Nucleus accumbens (tissue), 56 donors: ENCODE results near the gene NUP50.
"Not testable (repeated sequence)": the region's sequence is repeated elsewhere in the genome, so short reads cannot be mapped to it uniquely, and the experiment has no call there.

Source experiments
- DNase-seq, 56 donors: peaks; one replicate each; lab custom pipeline; 2025; lab: John Stamatoyannopoulos, UW

NUP50 gene

GRCh38 chr22:45159652-45160462 lies 3.9 kb upstream of the NUP50 start:
- no peak for DNase-seq

- no peak for DNase-seq
Observed at GRCh38 chr22:45162531-45162930, 1.2 kb upstream of the NUP50 start.

GRCh38 chr22:45163099-45163450 lies 650 bp upstream of the NUP50 start:
- peak in 3 of 56 donors; percentile 45 to 51 (median 46) for DNase-seq

GRCh38 chr22:45164270-45165088 lies 754 bp downstream of the NUP50 start:
- DNase-seq, result peak in 22 of 56 donors; percentile 16 to 55 (median 39)

GRCh38 chr22:45166932-45167331 lies 3.2 kb downstream of the NUP50 start:
- no peak for DNase-seq

- no peak for DNase-seq
Observed at GRCh38 chr22:45169591-45170466, 6.1 kb downstream of the NUP50 start.

- peak in 6 of 56 donors; percentile 4 to 53 (median 28) for DNase-seq
Observed at GRCh38 chr22:45171830-45172229, 8.1 kb downstream of the NUP50 start.

- no peak for DNase-seq
Observed at GRCh38 chr22:45172881-45173585, 9.3 kb downstream of the NUP50 start.

GRCh38 chr22:45179276-45180049 lies 15.7 kb downstream of the NUP50 start:
- no peak for DNase-seq

- no peak for DNase-seq
Observed at GRCh38 chr22:45180146-45180679, 16.5 kb downstream of the NUP50 start.

GRCh38 chr22:45181240-45181639 lies 17.5 kb downstream of the NUP50 start:
- DNase-seq, result no peak

- DNase-seq, result no peak
Observed at GRCh38 chr22:45181766-45182165, 18.0 kb downstream of the NUP50 start.

- no peak for DNase-seq
Observed at GRCh38 chr22:45183974-45184373, 20.2 kb downstream of the NUP50 start.

- DNase-seq, result no peak
Observed at GRCh38 chr22:45185718-45186514, 22.2 kb downstream of the NUP50 start.

- no peak for DNase-seq
Observed at GRCh38 chr22:45187891-45188290, 24.2 kb downstream of the NUP50 start.

- DNase-seq, result no peak
Observed at GRCh38 chr22:45188779-45189178, 25.1 kb downstream of the NUP50 start.

GRCh38 chr22:45190202-45190872 lies 26.6 kb downstream of the NUP50 start:
- DNase-seq, result no peak

GRCh38 chr22:45191746-45192145 lies 28.0 kb downstream of the NUP50 start:
- not testable (repeated sequence) for DNase-seq
